ENCODE measurements around the gene CACNG6. TPM values are rescaled to one million over a fixed set of nuclear protein-coding genes. Genes with fewer than 3 reads are reported as not detected.

CACNG6 gene
- total RNA-seq, 4 donors from 2014 or later: 25.2 to 50.3 (median 31.0) TPM

GRCh38 chr19:54001496-54001895 is 10.1 kb downstream of the CACNG6 start:
- H3K36me3 ChIP-seq: peaks cover 0 to 15% of the 10 kb centered on the region in 2 donors
- intact Hi-C loops (cut with DNase I; ENCODE audit: low total_unique reads): no loop called here
- ATAC-seq (no peak), DNase-seq (no peak)
- no peaks in the 10 kb centered on the region for H3K4me1 ChIP-seq
- in situ Hi-C loops (cut with MboI; ENCODE audit: low sequenced_read_pairs in 4 of 4): no loop called here
- H3K4me3 ChIP-seq: no peak overlapping the region
- no peaks in the 10 kb centered on the region for H3K27me3 ChIP-seq
- H3K27ac ChIP-seq: no peak overlapping the region
- no peaks in the 10 kb centered on the region for H3K9me3 ChIP-seq
- TF ChIP-seq CTCF (IDR thresholded peaks at IDR 0.05 in 4 of 5, conservative IDR thresholded peaks at IDR 0.05 in 1 of 5): no peak
- TF ChIP-seq POLR2A (IDR thresholded peaks at IDR 0.05): no peak

- intact Hi-C loops (cut with DNase I; ENCODE audit: low total_unique reads): no loop called here
Observed at GRCh38 chr19:54002495-54003315, 11.3 kb downstream of the CACNG6 start.

GRCh38 chr19:54009440-54009839 is 18.0 kb downstream of the CACNG6 start:
- no peak for ATAC-seq
- no peak overlapping the region for H3K27ac ChIP-seq
- H3K36me3 ChIP-seq: no peaks in the 10 kb centered on the region
- in situ Hi-C loops (cut with MboI; ENCODE audit: low sequenced_read_pairs in 4 of 4) (no loop called here), intact Hi-C loops (cut with DNase I; ENCODE audit: low total_unique reads) (no loop called here)
- no peaks in the 10 kb centered on the region for H3K27me3 ChIP-seq
- TF ChIP-seq POLR2A (IDR thresholded peaks at IDR 0.05): no peak
- no peak for TF ChIP-seq CTCF (IDR thresholded peaks at IDR 0.05 in 4 of 5, conservative IDR thresholded peaks at IDR 0.05 in 1 of 5)
- no peak overlapping the region for H3K4me3 ChIP-seq
- DNase-seq: no peak
- H3K9me3 ChIP-seq: no peaks in the 10 kb centered on the region
- peaks cover 4 to 9% of the 10 kb centered on the region in 2 donors for H3K4me1 ChIP-seq

More at GRCh38 chr19:54002495-54003315, 11.3 kb downstream of the CACNG6 start:
- ATAC-seq: no peak
- Histone ChIP-seq H3K4me1 (no peaks in the 10 kb centered on the region), H3K27me3 (no peaks in the 10 kb centered on the region), H3K27ac (no peak overlapping the region), H3K9me3 (no peaks in the 10 kb centered on the region), H3K4me3 (no peak overlapping the region), H3K36me3 (peaks cover 0 to 15% of the 10 kb centered on the region in 2 donors)
- no peak for DNase-seq
- no peak for TF ChIP-seq CTCF (IDR thresholded peaks at IDR 0.05 in 4 of 5, conservative IDR thresholded peaks at IDR 0.05 in 1 of 5)
- no peak for TF ChIP-seq POLR2A (IDR thresholded peaks at IDR 0.05)
- in situ Hi-C loops (cut with MboI; ENCODE audit: low sequenced_read_pairs in 4 of 4): no loop called here

- Histone ChIP-seq H3K27ac (no peak overlapping the region), H3K36me3 (no peaks in the 10 kb centered on the region), H3K4me1 (peaks cover 4 to 9% of the 10 kb centered on the region in 2 donors), H3K4me3 (no peak overlapping the region), H3K9me3 (no peaks in the 10 kb centered on the region), H3K27me3 (no peaks in the 10 kb centered on the region)
- no peak for ATAC-seq
- no peak for DNase-seq
- intact Hi-C loops (cut with DNase I; ENCODE audit: low total_unique reads) (no loop called here), in situ Hi-C loops (cut with MboI; ENCODE audit: low sequenced_read_pairs in 4 of 4) (no loop called here)
- TF ChIP-seq POLR2A (IDR thresholded peaks at IDR 0.05) (no peak), CTCF (IDR thresholded peaks at IDR 0.05 in 4 of 5, conservative IDR thresholded peaks at IDR 0.05 in 1 of 5) (no peak)
Observed at GRCh38 chr19:54010474-54010873, 19.0 kb downstream of the CACNG6 start.

Measured in gastrocnemius medialis (tissue), 4 donors.